Measurements from ENCODE around the gene ITCH.
"Not testable (repeated sequence)": the region's sequence is repeated elsewhere in the genome, so short reads cannot be mapped to it uniquely, and the experiment has no call there.

Gene ITCH

GRCh38 chr20:34514897-34515483 lies 151.9 kb downstream of the ITCH start:
- no peak for DNase-seq

GRCh38 chr20:34515484-34516246 lies 152.6 kb downstream of the ITCH start:
- DNase-seq: peak; percentile 82

- peak; percentile 93 for DNase-seq
These were observed 153.4 kb downstream of the ITCH start, which contains the start of gene DYNLRB1 for GRCh38 chr20:34516247-34517113. TSS of gene DYNLRB1 (plus strand) at chr20:34516422. CDS start at chr20:34516459, 37 bp downstream.

- peak; percentile 8 for DNase-seq
These were observed 154.0 kb downstream of the ITCH start for GRCh38 chr20:34517114-34517505.

- DNase-seq: not testable (repeated sequence)
These were observed 155.8 kb downstream of the ITCH start for GRCh38 chr20:34518863-34519262.

- DNase-seq: not testable (repeated sequence)
These were observed 156.8 kb downstream of the ITCH start for GRCh38 chr20:34519841-34520240.

GRCh38 chr20:34522969-34523871 lies 160.1 kb downstream of the ITCH start:
- peak; percentile 39 for DNase-seq

- DNase-seq: no peak
These were observed 161.4 kb downstream of the ITCH start for GRCh38 chr20:34524426-34524825.

- no peak for DNase-seq
These were observed 162.3 kb downstream of the ITCH start for GRCh38 chr20:34525342-34525708.

- no peak for DNase-seq
These were observed 162.8 kb downstream of the ITCH start for GRCh38 chr20:34525709-34526416.

GRCh38 chr20:34526466-34526865 lies 163.4 kb downstream of the ITCH start:
- DNase-seq: no peak

- DNase-seq: no peak
These were observed 163.9 kb downstream of the ITCH start for GRCh38 chr20:34527016-34527415.

GRCh38 chr20:34528921-34529297 lies 165.8 kb downstream of the ITCH start:
- DNase-seq: no peak

- DNase-seq: no peak
These were observed 166.7 kb downstream of the ITCH start for GRCh38 chr20:34529742-34530141.

GRCh38 chr20:34530342-34530741 lies 167.3 kb downstream of the ITCH start:
- DNase-seq: no peak

- no peak for DNase-seq
These were observed 168.7 kb downstream of the ITCH start for GRCh38 chr20:34531608-34532265.

- DNase-seq: no peak
These were observed 169.2 kb downstream of the ITCH start for GRCh38 chr20:34532320-34532719.

GRCh38 chr20:34532756-34533155 lies 169.7 kb downstream of the ITCH start:
- no peak for DNase-seq

- no peak for DNase-seq
These were observed 171.5 kb downstream of the ITCH start for GRCh38 chr20:34534391-34535165.

- DNase-seq: no peak
These were observed 172.3 kb downstream of the ITCH start for GRCh38 chr20:34535301-34535840.

Measured in CD4-positive, alpha-beta T cell treated with Interleukin-4 for 4 hours (primary cell).